DND-41 (cell line): ENCODE results near the gene DIDO1.

Experiments
- CTCF ChIP-seq: IDR thresholded peaks from 2 replicates; pipeline ENCODE4 v1.5.1; 2012; ENCODE audit warnings: borderline replicate concordance, low read length, moderate library complexity, mild to moderate bottlenecking; ENCODE audit not compliant: poor library complexity, severe bottlenecking; ENCODE audit errors: extremely low read depth
- EZH2 ChIP-seq: IDR thresholded peaks from 3 replicates; pipeline ENCODE4 v1.6.1; 2012; ENCODE audit warnings: borderline replicate concordance, low read depth, mild to moderate bottlenecking, moderate library complexity, low read length, inconsistent platforms; ENCODE audit not compliant: severe bottlenecking

GRCh38 chr20:62911701-62912280 lies 14.5 kb downstream of the DIDO1 start:
- no peak for TF ChIP-seq CTCF
- no peak for TF ChIP-seq EZH2
